B cell (primary cell): Measurements from ENCODE around the gene ARHGEF10L. TPM values are rescaled to one million over a fixed set of nuclear protein-coding genes. Genes with fewer than 3 reads are reported as not detected.

ENCODE experiments used
- ATAC-seq: fragments of 200-7000 bp; cut with Tn5 transposase; one replicate; pipeline ENCODE4 v1.10.0; 2021; ENCODE audit warnings: low read depth, mild to moderate bottlenecking, moderate number of reproducible peaks, moderate library complexity
- CTCF ChIA-PET: fragments of 350-600 bp; sonication (Branson Sonifier 250); formaldehyde crosslinking; loops from one replicate; lab custom pipeline; 2021; ENCODE audit warnings: antibody characterized with exemption, inconsistent platforms; lab: Charles Lee
- POLR2A ChIA-PET: fragments of 350-600 bp; sonication (Branson Sonifier 250); formaldehyde crosslinking; loops from one replicate; lab custom pipeline; 2021; ENCODE audit warnings: antibody characterized with exemption; lab: Charles Lee
- DNase-seq: peaks from one replicate; pipeline ENCODE4 v3.0.0; 2013
- H2AFZ ChIP-seq: 2 replicates; pipeline ENCODE4 v1.6.1; 2012; ENCODE audit warnings: mild to moderate bottlenecking, low read depth, low read length; ENCODE audit not compliant: insufficient read depth, poor library complexity, severe bottlenecking
- H3K27ac ChIP-seq, 2 donors: 1 replicate in 1 of 2; 2 replicates in 1 of 2; pipeline ENCODE4 v1.5.1; 2012 to 2013; ENCODE audit warnings: low read length in 2 of 2, mild to moderate bottlenecking in 2 of 2, moderate library complexity in 1 of 2
- H3K27me3 ChIP-seq, 4 experiments: fragments of 200-600 bp in 1 of 4; sonication (generic) in 1 of 4; replicated peaks in 1 of 4; 1 replicate in 2 of 4; 2 replicates in 2 of 4; pipeline versions ENCODE4 v1.6.1 to v1.7.0; 2013 to 2016; ENCODE audit warnings: low read length in 3 of 4, mild to moderate bottlenecking in 2 of 4, mixed read lengths in 1 of 4, moderate library complexity in 1 of 4; ENCODE audit not compliant: insufficient read depth in 4 of 4, control insufficient read depth in 3 of 4; ENCODE audit errors: control extremely low read depth in 1 of 4
- H3K36me3 ChIP-seq, 2 experiments: replicated peaks in 1 of 2; 1 replicate in 1 of 2; 2 replicates in 1 of 2; pipeline versions ENCODE4 v1.6.1 to v1.7.1; 2013; ENCODE audit warnings: low read length in 1 of 2; ENCODE audit not compliant: insufficient read depth in 2 of 2, control insufficient read depth in 1 of 2; ENCODE audit errors: control extremely low read depth in 1 of 2, extremely low read depth in 1 of 2
- H3K4me1 ChIP-seq, 2 donors: fragments of 200-600 bp in 1 of 2; sonication (generic) in 1 of 2; 1 replicate in 1 of 2; 2 replicates in 1 of 2; pipeline versions ENCODE4 v1.5.1 to v1.6.1; 2013 to 2017; ENCODE audit warnings: low read length in 2 of 2; ENCODE audit not compliant: control insufficient read depth in 2 of 2, insufficient read depth in 2 of 2
- H3K4me2 ChIP-seq: replicated peaks from 2 replicates; pipeline ENCODE3; 2012; ENCODE audit warnings: mild to moderate bottlenecking, low read depth, low read length; ENCODE audit not compliant: poor library complexity, severe bottlenecking
- H3K4me3 ChIP-seq, 5 experiments: fragments of 200-600 bp in 1 of 5; sonication (generic) in 1 of 5; 1 replicate in 3 of 5; 2 replicates in 2 of 5; pipeline versions ENCODE4 v1.5.1 to v1.7.0; 2011 to 2016; ENCODE audit warnings: low read length in 4 of 5, mild to moderate bottlenecking in 4 of 5, low read depth in 2 of 5, control low read depth in 1 of 5, moderate library complexity in 1 of 5; ENCODE audit not compliant: insufficient read depth in 1 of 5; ENCODE audit errors: control extremely low read depth in 1 of 5, extremely low read depth in 1 of 5
- H3K79me2 ChIP-seq: fragments of 200-600 bp; sonication (generic); one replicate; pipeline ENCODE4 v1.6.0; 2016; ENCODE audit warnings: low read length; ENCODE audit not compliant: control insufficient read depth, insufficient read depth
- H3K9ac ChIP-seq: fragments of 200-600 bp; sonication (generic); 2 replicates; pipeline ENCODE4 v1.6.1; 2017; ENCODE audit warnings: mild to moderate bottlenecking, low read length, moderate library complexity
- H3K9me3 ChIP-seq, 3 donors: one replicate each; pipeline versions ENCODE4 v1.6.1 to v1.7.1; 2013; ENCODE audit warnings: low read length in 2 of 3; ENCODE audit not compliant: control insufficient read depth in 2 of 3, insufficient read depth in 1 of 3; ENCODE audit errors: control extremely low read depth in 1 of 3
- H4K20me1 ChIP-seq: 2 replicates; pipeline ENCODE4 v1.6.0; 2012; ENCODE audit warnings: mild to moderate bottlenecking, low read length; ENCODE audit not compliant: insufficient read depth, control insufficient read depth, poor library complexity, severe bottlenecking
- H3K27ac Mint-ChIP-seq: one replicate; pipeline ENCODE4 v1.8.0; 2021; ENCODE audit warnings: mixed read lengths
- H3K27me3 Mint-ChIP-seq: one replicate; pipeline ENCODE4 v1.8.0; 2021; ENCODE audit warnings: mixed read lengths
- H3K4me1 Mint-ChIP-seq: one replicate; pipeline ENCODE4 v1.8.0; 2021; ENCODE audit warnings: mixed read lengths
- H3K4me3 Mint-ChIP-seq: one replicate; pipeline ENCODE4 v1.8.0; 2021; ENCODE audit warnings: mixed read lengths
- H3K9me3 Mint-ChIP-seq: one replicate; pipeline ENCODE4 v1.8.0; 2022; ENCODE audit warnings: mixed read lengths; ENCODE audit not compliant: insufficient read depth
- EZH2 ChIP-seq: IDR thresholded peaks from 2 replicates; pipeline ENCODE4 v1.6.1; 2012; ENCODE audit warnings: borderline replicate concordance, low read depth, mild to moderate bottlenecking, moderate library complexity, low read length; ENCODE audit not compliant: insufficient read depth, poor library complexity, severe bottlenecking
- WGBS: methylation state at CpG from one replicate; pipeline ENCODE4 v1.1.5; 2013; ENCODE audit warnings: missing lambda C conversion rate; ENCODE audit not compliant: insufficient coverage; 5-methylcytosine and 5-hydroxymethylcytosine counted together
- intact Hi-C: fragments of 100-400 bp; cut with micrococcal nuclease; formaldehyde crosslinking; loops from one replicate; pipeline ENCODE4 v1.10.0; 2022
- polyA plus RNA-seq: library from polyadenylated mRNA; depleted of rRNA; stranded (reverse); fragments of >200 nt; gene quantifications from 2 replicates; pipeline ENCODE4 v1.2.3, GENCODE V29; 2012
- total RNA-seq, 2 donors: library from RNA; stranded (reverse); fragments of 120-200 nt in 1 of 2; gene quantifications; 1 replicate in 1 of 2; 2 replicates in 1 of 2; pipeline versions ENCODE4 v1.2.3 to v1.2.4, GENCODE V29; 2013 to 2022
- TF ChIP-seq, protein P1 (sequence below): fragments of 200-600 bp; IDR thresholded peaks from one replicate; pipeline ENCODE4 v1.8.0; 2022; ENCODE audit warnings: antibody characterized with exemption, mild to moderate bottlenecking

ARHGEF10L gene
- total and polyA plus RNA-seq, 2 donors (not counting 1 experiment from before 2014, with no cell fraction given): 2.0 to 4.9 TPM

DNA sequence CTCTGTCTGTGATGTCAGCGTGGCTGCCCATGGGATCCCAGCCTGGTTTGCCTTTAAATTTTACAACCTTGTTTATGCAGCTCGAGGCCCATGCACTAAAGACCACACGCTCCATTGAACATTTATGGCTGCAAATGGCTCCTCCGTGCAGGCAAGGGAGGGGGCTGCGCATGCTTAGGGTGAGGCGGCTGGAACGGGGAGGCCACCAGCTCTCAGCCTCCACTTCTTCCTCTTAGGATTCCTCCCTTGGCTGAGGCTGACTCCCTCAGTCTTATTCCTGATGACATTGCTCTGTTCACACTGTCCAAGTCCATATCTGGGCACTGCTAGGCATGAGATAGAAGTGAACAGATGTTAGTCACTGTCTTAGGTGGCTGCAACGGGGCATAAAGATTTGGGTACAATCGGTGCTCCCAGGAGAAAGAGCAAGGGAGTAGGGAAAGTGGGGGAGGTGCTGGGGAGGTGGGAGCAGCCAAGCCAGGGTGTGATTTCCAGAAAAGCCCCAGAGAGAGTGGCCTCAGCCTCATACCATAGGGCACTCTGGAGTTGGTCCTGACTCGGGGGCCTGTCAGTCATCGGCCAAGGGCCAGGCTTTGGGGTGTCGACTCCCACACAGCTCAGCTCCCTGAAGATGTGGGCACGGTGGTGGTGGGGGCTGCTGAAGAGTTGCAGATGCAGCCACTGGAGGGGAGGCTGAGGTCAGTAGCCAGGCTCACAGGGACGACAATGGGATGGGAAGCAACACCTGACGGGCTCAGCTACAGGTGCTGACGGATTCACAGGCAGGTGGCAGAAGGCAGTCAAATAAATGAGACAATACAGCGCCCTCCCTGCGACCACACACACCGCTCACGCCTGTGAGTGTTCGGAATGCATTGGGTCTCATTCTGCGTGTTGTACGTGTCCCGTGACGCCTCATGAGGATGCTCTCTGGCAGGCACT is 178.4 kb downstream of the ARHGEF10L start:
- Mint-ChIP-seq H3K27me3 (peaks cover 3% of the 10 kb centered on the region), H3K4me1 (no peaks in the 10 kb centered on the region), H3K9me3 (no peaks in the 10 kb centered on the region), H3K4me3 (no peak overlapping the region), H3K27ac (no peak overlapping the region)
- Histone ChIP-seq H3K4me2 (no peak overlapping the region), H3K4me3 (no peak overlapping the region), H4K20me1 (no peaks in the 10 kb centered on the region), H2AFZ (no peak overlapping the region), H3K79me2 (no peaks in the 10 kb centered on the region), H3K4me1 (no peaks in the 10 kb centered on the region), H3K36me3 (no peaks in the 10 kb centered on the region), H3K27ac (no peak overlapping the region), H3K27me3 (peaks cover 0 to 3% (median 1%) of the 10 kb centered on the region in 4 experiments), H3K9ac (no peak overlapping the region), H3K9me3 (no peaks in the 10 kb centered on the region)
- DNase-seq (no peak), ATAC-seq (no peak)
- ChIA-PET POLR2A (no interaction called here), CTCF (no interaction called here)
- TF ChIP-seq, protein P1, sequence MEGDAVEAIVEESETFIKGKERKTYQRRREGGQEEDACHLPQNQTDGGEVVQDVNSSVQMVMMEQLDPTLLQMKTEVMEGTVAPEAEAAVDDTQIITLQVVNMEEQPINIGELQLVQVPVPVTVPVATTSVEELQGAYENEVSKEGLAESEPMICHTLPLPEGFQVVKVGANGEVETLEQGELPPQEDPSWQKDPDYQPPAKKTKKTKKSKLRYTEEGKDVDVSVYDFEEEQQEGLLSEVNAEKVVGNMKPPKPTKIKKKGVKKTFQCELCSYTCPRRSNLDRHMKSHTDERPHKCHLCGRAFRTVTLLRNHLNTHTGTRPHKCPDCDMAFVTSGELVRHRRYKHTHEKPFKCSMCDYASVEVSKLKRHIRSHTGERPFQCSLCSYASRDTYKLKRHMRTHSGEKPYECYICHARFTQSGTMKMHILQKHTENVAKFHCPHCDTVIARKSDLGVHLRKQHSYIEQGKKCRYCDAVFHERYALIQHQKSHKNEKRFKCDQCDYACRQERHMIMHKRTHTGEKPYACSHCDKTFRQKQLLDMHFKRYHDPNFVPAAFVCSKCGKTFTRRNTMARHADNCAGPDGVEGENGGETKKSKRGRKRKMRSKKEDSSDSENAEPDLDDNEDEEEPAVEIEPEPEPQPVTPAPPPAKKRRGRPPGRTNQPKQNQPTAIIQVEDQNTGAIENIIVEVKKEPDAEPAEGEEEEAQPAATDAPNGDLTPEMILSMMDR: no peak
- TF ChIP-seq EZH2: no peak
- 80% methylated on average over 24 of the region's 25 CpGs for WGBS
- intact Hi-C loops: no loop called here

DNA sequence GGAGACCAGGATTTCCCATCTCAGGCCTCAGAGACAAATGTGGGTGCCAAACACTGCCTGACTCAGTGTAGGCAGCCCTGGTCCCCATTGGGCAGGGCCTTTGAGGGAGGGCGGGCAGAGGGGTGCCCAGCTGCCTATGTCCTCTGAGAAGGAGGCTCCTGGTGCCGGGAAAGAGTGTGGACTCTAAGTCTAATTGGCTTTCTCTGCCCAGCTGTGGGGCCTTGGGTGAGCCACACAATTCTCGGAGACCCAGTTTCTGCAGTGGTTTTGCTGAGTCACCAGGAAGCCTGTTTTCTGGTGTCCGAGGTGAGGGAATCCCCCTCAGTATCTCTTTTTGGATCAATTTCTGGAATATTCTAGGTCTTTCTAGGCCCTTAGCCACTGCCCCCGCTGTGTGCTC is 180.4 kb downstream of the ARHGEF10L start:
- POLR2A ChIA-PET: no interaction called here
- Histone ChIP-seq H3K4me1 (no peaks in the 10 kb centered on the region), H3K4me3 (no peak overlapping the region), H4K20me1 (no peaks in the 10 kb centered on the region), H3K27me3 (peaks cover 0 to 3% (median 1%) of the 10 kb centered on the region in 4 experiments), H3K79me2 (no peaks in the 10 kb centered on the region), H2AFZ (no peak overlapping the region), H3K27ac (no peak overlapping the region), H3K9ac (no peak overlapping the region), H3K9me3 (no peaks in the 10 kb centered on the region), H3K36me3 (no peaks in the 10 kb centered on the region), H3K4me2 (no peak overlapping the region)
- intact Hi-C loops: no loop called here
- no peaks in the 10 kb centered on the region for H3K9me3 Mint-ChIP-seq
- no peaks in the 10 kb centered on the region for H3K4me1 Mint-ChIP-seq
- TF ChIP-seq EZH2: no peak
- TF ChIP-seq, protein P1: no peak
- no peak for DNase-seq
- no peak for ATAC-seq
- H3K27me3 Mint-ChIP-seq: peaks cover 6% of the 10 kb centered on the region
- H3K4me3 Mint-ChIP-seq: no peak overlapping the region
- WGBS: 46% methylated on average over 3 of the region's 5 CpGs
- H3K27ac Mint-ChIP-seq: no peak overlapping the region
- CTCF ChIA-PET: no interaction called here
